HG03558 (cell line): ENCODE measurements around the gene LOXL3.

Experiments
- ATAC-seq: cut with Tn5 transposase; IDR thresholded peaks from one replicate; pipeline ENCODE4 v1.9.1; 2021; ENCODE audit warnings: moderate number of reproducible peaks; ENCODE audit not compliant: unreplicated experiment; ENCODE audit errors: extremely low read depth

The LOXL3 gene

GRCh38 chr2:74552914-74553811 lies 579 bp downstream of the LOXL3 start:
- ATAC-seq = no peak

- ATAC-seq = no peak
Observed at GRCh38 chr2:74551942-74552913, 1.5 kb downstream of the LOXL3 start.

- no peak for ATAC-seq
Observed at GRCh38 chr2:74551530-74551929, 2.2 kb downstream of the LOXL3 start.

GRCh38 chr2:74550231-74550630 lies 3.5 kb downstream of the LOXL3 start:
- no peak for ATAC-seq

GRCh38 chr2:74548900-74549826 lies 4.6 kb downstream of the LOXL3 start:
- no peak for ATAC-seq

GRCh38 chr2:74548285-74548899 lies 5.3 kb downstream of the LOXL3 start:
- no peak for ATAC-seq

GRCh38 chr2:74546004-74546403 lies 7.7 kb downstream of the LOXL3 start:
- ATAC-seq = no peak

- no peak for ATAC-seq
Observed at GRCh38 chr2:74544634-74545033, 9.1 kb downstream of the LOXL3 start.

- ATAC-seq = no peak
Observed at GRCh38 chr2:74542978-74543377, 10.8 kb downstream of the LOXL3 start.

GRCh38 chr2:74540291-74540690 lies 13.5 kb downstream of the LOXL3 start:
- ATAC-seq = no peak

- ATAC-seq = no peak
Observed at GRCh38 chr2:74538881-74539339, 14.8 kb downstream of the LOXL3 start.

GRCh38 chr2:74537140-74537539 lies 16.6 kb downstream of the LOXL3 start:
- ATAC-seq = no peak

GRCh38 chr2:74536166-74536950 lies 17.4 kb downstream of the LOXL3 start:
- ATAC-seq = no peak

GRCh38 chr2:74535440-74535965 lies 18.2 kb downstream of the LOXL3 start:
- no peak for ATAC-seq

GRCh38 chr2:74534411-74534810 lies 19.3 kb downstream of the LOXL3 start:
- no peak for ATAC-seq

- ATAC-seq = no peak
Observed at GRCh38 chr2:74533464-74533863, 20.3 kb downstream of the LOXL3 start.

- no peak for ATAC-seq
Observed at GRCh38 chr2:74532222-74532621, 21.5 kb downstream of the LOXL3 start.

- ATAC-seq = no peak
Observed at GRCh38 chr2:74531666-74532065, 22.1 kb downstream of the LOXL3 start.
